Activated T-helper 2 cell treated with anti-CD3 and anti-CD28 coated beads, Interferon-gamma antibody, Interleukin-2, Interleukin-4, amounts not matched to agents 10 μg/mL and 5 μg/mL and 100 μg/mL, durations not matched to agents 14 hours and 24 hours and 36 hours (primary cell): Measurements from ENCODE around the gene USP35. TPM values are rescaled to one million over a fixed set of nuclear protein-coding genes. Genes with fewer than 3 reads are reported as not detected.
A peak's percentile ranks its signal among the peaks of the same experiment; 100 is the strongest.

Source experiments
- DNase-seq: peaks from one replicate; pipeline ENCODE4 v3.0.0; 2021; ENCODE audit warnings: low spot score
- H3K27ac Mint-ChIP-seq: one replicate; pipeline ENCODE4 v1.8.0; 2021; ENCODE audit warnings: mixed read lengths
- H3K27me3 Mint-ChIP-seq: one replicate; pipeline ENCODE4 v1.8.0; 2021; ENCODE audit warnings: low read depth, mixed read lengths
- H3K36me3 Mint-ChIP-seq: one replicate; pipeline ENCODE4 v1.8.0; 2021; ENCODE audit warnings: low read depth, mixed read lengths
- H3K4me1 Mint-ChIP-seq: one replicate; pipeline ENCODE4 v1.8.0; 2021; ENCODE audit warnings: low read depth, mixed read lengths
- H3K4me3 Mint-ChIP-seq: one replicate; pipeline ENCODE4 v1.8.0; 2021; ENCODE audit warnings: low read depth, mild to moderate bottlenecking, moderate library complexity, mixed read lengths
- H3K9me3 Mint-ChIP-seq: one replicate; pipeline ENCODE4 v1.8.0; 2021; ENCODE audit warnings: mixed read lengths
- intact Hi-C: fragments of 100-400 bp; cut with micrococcal nuclease; formaldehyde crosslinking; loops from one replicate; pipeline ENCODE4 v1.15.1; 2023
- total RNA-seq: library from RNA; stranded (reverse); gene quantifications from 2 replicates; pipeline ENCODE4 v1.2.3, GENCODE V29; 2022

Gene USP35
- total RNA-seq, 1 donor from 2014 or later = 12.9 TPM

DNA sequence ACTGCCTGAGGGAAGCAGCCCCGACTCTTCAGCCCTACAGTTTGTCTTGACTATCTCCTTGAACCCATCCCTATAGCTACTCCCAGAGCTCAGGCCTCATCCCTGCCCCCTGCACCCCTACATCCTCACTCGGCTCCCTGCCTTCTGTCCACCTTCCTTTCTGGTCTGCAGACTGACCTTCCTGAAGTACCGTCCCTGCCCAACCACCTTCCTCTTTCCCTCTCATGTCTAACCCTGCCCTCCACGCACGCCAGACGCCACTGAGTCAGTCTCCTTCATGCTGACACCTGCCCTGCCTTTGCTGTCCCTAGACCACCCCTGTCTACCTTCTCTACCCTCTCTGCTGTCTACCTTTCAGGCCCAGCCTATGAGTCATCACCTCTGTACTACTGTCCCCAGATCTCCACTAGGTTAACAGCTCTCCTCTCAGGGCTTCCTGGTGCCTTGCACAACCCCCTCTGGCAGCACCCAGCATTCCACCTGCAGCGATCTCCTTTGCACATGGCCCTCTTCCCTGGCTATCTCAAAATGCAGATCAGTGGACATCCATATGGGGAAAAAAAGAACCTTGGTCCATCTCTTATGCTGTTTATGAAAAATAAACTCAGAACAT, 9.2 kb upstream of the USP35 start:
- intact Hi-C loops = no loop called here
- peaks cover 62% of the 10 kb centered on the region for H3K36me3 Mint-ChIP-seq
- H3K9me3 Mint-ChIP-seq = peaks cover 12% of the 10 kb centered on the region
- H3K27ac Mint-ChIP-seq = no peak overlapping the region
- no peak for DNase-seq
- H3K4me1 Mint-ChIP-seq = peaks cover 8% of the 10 kb centered on the region
- no peak overlapping the region for H3K4me3 Mint-ChIP-seq
- no peaks in the 10 kb centered on the region for H3K27me3 Mint-ChIP-seq

DNA sequence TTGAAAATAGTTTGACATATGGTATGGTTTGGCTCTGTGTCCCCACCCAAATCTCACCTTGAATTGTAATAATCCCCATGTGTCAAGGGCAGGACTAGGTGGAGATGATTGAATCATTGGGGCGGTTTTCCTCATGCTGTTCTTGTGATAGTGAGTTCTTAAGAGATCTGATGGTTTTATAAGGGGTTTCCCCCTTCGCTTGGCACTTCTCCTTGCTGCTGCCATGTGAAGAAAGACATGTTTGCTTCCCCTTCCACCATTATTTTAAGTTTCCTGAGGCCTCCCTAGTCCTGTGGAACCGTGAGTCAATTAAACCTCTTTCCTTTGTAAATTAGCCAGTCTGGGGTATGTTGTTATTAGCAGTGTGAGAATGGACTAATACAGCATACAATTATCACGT, 8.0 kb upstream of the USP35 start:
- no peak for DNase-seq
- peaks cover 12% of the 10 kb centered on the region for H3K9me3 Mint-ChIP-seq
- H3K27ac Mint-ChIP-seq = no peak overlapping the region
- H3K4me1 Mint-ChIP-seq = peaks cover 8% of the 10 kb centered on the region
- peaks cover 60% of the 10 kb centered on the region for H3K36me3 Mint-ChIP-seq
- no peak overlapping the region for H3K4me3 Mint-ChIP-seq
- intact Hi-C loops = no loop called here
- no peaks in the 10 kb centered on the region for H3K27me3 Mint-ChIP-seq

DNA sequence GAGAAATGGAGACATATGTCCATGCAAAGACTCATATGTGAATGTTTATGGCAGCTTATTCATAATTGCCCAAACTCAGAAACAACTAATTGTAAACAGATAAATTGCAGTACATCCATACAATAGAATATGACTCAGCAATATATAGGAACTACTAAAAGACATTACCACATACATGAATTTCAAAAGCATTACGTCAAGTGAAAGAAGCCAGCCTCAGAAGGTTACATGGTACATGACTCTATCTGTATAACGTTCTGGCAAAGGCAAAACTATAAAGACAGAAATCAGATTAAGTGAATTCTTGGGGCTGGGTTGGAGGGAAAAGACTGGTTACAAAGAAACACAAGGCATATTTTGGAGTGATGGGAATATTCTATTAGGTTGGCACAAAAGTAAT, 7.5 kb upstream of the USP35 start:
- Mint-ChIP-seq H3K27ac (no peak overlapping the region), H3K36me3 (peaks cover 60% of the 10 kb centered on the region), H3K4me3 (no peak overlapping the region), H3K27me3 (no peaks in the 10 kb centered on the region), H3K9me3 (peaks cover 10% of the 10 kb centered on the region), H3K4me1 (peaks cover 12% of the 10 kb centered on the region)
- intact Hi-C loops = no loop called here
- no peak for DNase-seq

DNA sequence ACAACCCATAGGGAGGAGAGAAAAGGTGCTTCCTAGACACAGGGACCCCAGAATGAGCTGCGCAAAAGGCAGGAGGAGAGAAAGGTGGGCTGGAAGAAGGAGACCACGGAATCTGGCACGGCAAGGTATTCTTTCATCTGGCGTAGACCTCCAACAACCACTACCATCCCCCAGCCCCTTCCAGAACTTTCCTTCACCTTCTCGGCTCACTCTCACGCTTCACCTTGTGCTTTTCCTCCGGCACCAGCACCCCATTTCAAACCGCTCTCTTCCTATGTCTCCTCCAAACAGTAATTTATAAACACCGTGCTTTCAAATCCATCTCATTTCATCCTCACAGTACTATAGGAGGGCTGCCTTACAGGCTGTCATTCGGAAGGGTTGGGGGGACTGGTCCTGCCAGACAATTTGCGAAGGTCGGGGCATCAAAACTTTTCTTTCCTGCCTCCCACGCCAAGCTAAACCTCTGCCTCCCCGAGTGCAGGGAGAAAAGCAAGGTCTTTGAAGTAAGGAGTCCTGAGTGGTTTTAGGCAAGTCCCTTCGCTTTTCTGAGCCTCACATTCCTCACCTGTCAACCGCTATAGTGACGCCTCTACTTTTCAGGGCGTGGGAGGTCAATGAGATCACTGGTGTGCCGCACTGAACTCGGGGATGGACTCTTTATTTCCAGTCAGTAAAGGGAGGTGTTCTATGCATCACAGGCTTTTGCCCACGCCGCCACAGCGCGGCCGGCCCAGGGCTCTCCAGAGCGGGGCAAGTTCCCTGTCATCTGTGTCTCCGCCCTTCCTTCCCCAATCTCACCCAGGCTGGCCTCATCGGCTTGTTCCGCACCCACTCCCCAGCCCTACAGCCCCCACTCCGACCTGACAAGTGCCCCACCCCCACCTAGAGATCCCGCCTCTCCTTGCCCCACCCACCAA, 1.1 kb upstream of the USP35 start:
- Mint-ChIP-seq H3K4me3 (peak overlapping the region; percentile 97), H3K36me3 (peaks cover 32% of the 10 kb centered on the region), H3K27me3 (no peaks in the 10 kb centered on the region), H3K9me3 (no peaks in the 10 kb centered on the region), H3K4me1 (peaks cover 44% of the 10 kb centered on the region), H3K27ac (peak overlapping the region; percentile 99)
- intact Hi-C loops = loop anchor here (1.0 to 5.0 kb wide), 8 partner anchors 15 to 377 kb away; partner anchors contain the start of genes AAMDC, ALG8, GAB2 and INTS4
- DNase-seq = no peak

DNA sequence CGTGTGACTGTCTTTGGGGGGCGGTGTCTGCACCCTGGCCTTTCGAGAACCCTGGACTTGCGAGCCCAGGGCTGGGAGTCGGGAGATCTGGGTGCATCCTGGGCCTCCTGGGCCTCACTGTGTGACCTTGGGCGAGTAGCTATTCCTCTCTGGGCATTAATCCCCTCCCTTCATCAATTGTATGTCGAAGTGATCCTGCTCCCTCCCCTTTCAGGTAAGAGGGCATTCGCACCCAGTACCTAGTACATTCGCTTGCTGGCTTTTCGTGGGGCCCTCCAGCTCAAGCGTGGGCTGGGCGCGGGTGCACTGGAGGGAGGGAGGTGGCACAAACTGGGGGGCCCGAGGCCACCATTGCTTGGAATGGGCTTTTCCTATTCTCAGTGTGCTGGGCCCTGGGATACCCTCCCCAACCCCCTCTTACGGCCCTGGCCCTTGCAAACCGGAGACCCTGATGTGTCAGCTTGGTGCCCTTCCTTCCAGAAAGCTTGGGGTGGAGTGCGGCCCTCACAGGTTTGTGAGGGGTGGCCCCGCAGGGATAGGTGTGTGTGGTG, 530 bp downstream of the USP35 start:
- intact Hi-C loops = loop anchor here (2.0 to 5.0 kb wide), 3 partner anchors 38 to 367 kb away; partner anchors contain the start of genes AAMDC and RSF1
- Mint-ChIP-seq H3K27me3 (no peaks in the 10 kb centered on the region), H3K27ac (peak overlapping the region; percentile 89), H3K36me3 (peaks cover 30% of the 10 kb centered on the region), H3K4me3 (peak overlapping the region; percentile 97), H3K9me3 (no peaks in the 10 kb centered on the region), H3K4me1 (peaks cover 56% of the 10 kb centered on the region)
- DNase-seq = no peak

DNA sequence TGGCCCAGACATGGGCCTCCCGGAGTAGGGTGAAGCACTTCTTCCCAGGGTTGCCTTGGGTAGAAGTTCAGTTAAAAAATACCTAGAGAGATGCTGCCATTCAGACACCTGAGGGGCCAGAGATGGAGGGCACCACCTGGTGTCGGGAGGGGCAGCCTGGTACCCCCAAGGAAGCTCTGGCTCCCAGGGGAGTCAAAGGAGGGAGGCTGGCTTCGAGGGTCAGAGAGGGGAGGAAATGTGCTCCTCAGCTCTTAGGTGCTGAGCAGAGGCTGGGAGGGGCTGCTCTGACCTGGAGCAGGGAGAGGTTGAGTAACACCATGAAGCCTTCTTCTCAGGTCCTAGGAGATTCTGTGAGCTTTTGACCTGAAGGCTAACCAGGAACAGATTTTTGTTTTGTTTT, 1.1 kb downstream of the USP35 start:
- peaks cover 34% of the 10 kb centered on the region for H3K36me3 Mint-ChIP-seq
- H3K4me1 Mint-ChIP-seq = peaks cover 62% of the 10 kb centered on the region
- DNase-seq = no peak
- H3K27me3 Mint-ChIP-seq = no peaks in the 10 kb centered on the region
- intact Hi-C loops = loop anchor here (2.0 to 5.0 kb wide), 3 partner anchors 37 to 368 kb away; partner anchors contain the start of genes AAMDC and RSF1
- peak overlapping the region; percentile 97 for H3K4me3 Mint-ChIP-seq
- H3K27ac Mint-ChIP-seq = peak overlapping the region; percentile 89
- H3K9me3 Mint-ChIP-seq = no peaks in the 10 kb centered on the region

DNA sequence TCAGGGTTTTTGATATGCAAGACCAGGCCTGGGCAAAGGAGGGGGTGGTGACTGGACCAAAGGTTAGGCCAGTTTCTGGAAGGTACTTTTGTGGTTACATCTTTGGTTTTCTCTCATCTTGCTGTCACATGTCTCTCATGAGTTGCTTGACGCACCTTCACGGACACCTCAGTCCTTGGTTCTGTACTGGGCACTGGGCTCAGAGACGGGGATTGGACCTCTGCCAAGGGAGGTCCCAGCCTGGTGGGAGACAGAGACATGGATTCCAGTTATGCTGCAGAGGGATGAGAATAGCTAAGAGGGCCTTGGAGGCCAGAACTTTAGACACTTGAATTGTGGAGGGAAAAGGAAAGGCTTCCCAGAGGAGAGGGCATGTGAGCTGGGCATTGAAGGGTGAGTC, 1.7 kb downstream of the USP35 start:
- intact Hi-C loops = no loop called here
- Mint-ChIP-seq H3K27ac (peak overlapping the region; percentile 31), H3K36me3 (peaks cover 32% of the 10 kb centered on the region), H3K9me3 (no peaks in the 10 kb centered on the region), H3K4me3 (peak overlapping the region; percentile 97), H3K27me3 (no peaks in the 10 kb centered on the region), H3K4me1 (peaks cover 62% of the 10 kb centered on the region)
- no peak for DNase-seq

DNA sequence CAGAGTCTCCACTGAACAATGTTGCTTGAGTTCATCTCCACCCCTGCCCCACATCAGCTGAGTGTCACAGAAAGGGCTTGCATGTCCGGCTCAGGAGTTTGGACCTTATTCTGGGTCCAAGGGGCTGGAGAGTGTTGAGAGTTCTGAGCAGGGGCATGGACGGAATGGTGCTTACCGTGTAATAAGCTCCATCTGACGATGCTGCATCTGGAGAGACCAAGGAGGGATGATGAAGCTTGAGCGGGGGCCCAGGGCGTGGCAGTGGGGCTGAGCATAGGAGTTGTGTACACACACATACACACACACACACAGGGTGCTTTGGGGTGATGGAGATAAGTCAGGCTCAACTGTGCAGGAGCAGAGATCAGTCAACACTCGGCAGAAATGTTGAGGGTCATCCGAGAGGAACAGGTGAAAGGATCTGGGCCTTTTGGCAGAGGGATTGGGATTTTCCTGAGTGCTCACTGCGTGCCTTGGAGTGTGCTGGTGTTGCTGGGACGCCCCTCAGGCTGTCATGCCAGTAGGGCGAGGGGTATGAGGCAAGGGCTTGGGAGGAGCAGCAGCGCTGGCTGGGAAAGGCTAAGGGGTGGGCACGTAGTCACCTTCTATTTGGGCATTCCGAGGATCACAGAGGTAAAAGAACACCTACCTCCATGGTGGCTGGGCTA, 2.3 kb downstream of the USP35 start:
- H3K27me3 Mint-ChIP-seq = no peaks in the 10 kb centered on the region
- H3K9me3 Mint-ChIP-seq = no peaks in the 10 kb centered on the region
- H3K4me3 Mint-ChIP-seq = peak overlapping the region; percentile 97
- intact Hi-C loops = no loop called here
- peaks cover 60% of the 10 kb centered on the region for H3K4me1 Mint-ChIP-seq
- peak overlapping the region; percentile 17 for H3K27ac Mint-ChIP-seq
- no peak for DNase-seq
- peaks cover 29% of the 10 kb centered on the region for H3K36me3 Mint-ChIP-seq

DNA sequence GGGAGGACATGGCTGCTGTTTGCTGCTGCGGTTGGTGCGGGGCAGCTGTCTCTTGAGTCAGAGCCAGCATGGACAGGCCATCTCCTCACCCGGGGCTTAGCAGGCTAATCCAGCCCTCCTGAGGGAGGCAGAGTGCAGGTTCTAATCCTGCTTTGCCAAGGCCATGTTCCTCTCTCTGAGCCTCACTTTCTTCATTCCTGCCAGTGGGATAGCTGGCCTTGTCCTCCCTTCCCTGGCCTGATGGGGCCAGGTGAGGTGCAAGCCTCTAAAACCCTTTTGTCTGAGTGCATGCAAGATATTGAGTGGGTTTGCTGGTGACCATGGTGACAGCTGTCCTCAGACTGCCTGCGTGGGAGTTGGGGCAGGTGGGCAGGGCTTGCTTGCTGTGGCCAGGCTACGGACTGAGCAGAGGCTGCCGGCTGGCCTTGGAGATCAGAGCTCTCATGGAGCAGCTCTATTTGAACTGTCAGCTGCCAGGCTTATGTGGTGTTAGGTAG, 3.6 kb downstream of the USP35 start:
- peaks cover 52% of the 10 kb centered on the region for H3K4me1 Mint-ChIP-seq
- H3K4me3 Mint-ChIP-seq = no peak overlapping the region
- H3K27me3 Mint-ChIP-seq = no peaks in the 10 kb centered on the region
- H3K9me3 Mint-ChIP-seq = no peaks in the 10 kb centered on the region
- H3K36me3 Mint-ChIP-seq = peaks cover 28% of the 10 kb centered on the region
- intact Hi-C loops = no loop called here
- no peak overlapping the region for H3K27ac Mint-ChIP-seq
- no peak for DNase-seq

DNA sequence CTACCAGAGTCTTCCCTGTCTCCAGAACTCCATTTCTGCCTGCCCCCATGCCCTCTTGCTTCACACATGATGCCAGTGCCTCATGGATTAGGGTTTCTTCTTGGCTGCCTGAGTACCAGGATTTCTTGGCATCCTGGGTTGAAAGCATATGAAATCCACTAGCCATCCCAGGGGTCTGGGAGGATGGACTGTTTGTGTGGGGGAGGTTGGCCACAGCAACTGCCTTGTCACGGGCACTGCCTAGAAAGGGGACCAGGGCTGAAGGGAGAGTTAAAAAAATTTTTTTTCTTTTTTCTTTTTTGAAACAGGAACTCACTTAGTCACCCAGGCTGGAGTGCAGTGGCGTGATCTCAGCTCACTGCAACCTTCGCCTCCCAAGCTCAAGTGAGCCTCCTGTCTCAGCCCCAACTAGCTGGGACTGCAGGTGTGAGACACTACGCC, 4.2 kb downstream of the USP35 start:
- Mint-ChIP-seq H3K4me1 (peaks cover 47% of the 10 kb centered on the region), H3K9me3 (no peaks in the 10 kb centered on the region), H3K27ac (peak overlapping the region; percentile 57), H3K36me3 (peaks cover 27% of the 10 kb centered on the region), H3K27me3 (no peaks in the 10 kb centered on the region), H3K4me3 (no peak overlapping the region)
- DNase-seq = no peak
- intact Hi-C loops = no loop called here

DNA sequence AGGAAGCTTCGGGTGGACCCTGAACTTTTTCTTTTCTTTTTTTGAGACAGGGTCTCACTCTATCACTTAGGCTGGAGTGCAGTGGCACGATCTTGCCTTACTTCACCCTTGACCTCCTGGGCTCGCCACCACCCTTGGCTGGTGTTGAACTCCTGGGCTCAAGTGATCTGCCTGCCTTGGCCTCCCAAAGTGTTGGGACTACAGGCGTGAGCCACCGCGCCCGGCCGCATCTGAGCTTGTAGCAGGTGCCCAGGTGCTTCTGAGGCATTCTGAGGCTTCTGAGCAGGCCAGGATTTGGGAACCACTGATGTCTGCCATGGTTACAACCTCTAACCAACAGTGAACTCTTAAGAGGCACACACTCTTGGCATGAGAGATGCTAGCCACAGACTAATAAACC, 5.1 kb downstream of the USP35 start:
- peaks cover 35% of the 10 kb centered on the region for H3K36me3 Mint-ChIP-seq
- no peak overlapping the region for H3K4me3 Mint-ChIP-seq
- peak overlapping the region; percentile 26 for H3K27ac Mint-ChIP-seq
- intact Hi-C loops = no loop called here
- H3K27me3 Mint-ChIP-seq = no peaks in the 10 kb centered on the region
- DNase-seq = no peak
- no peaks in the 10 kb centered on the region for H3K9me3 Mint-ChIP-seq
- H3K4me1 Mint-ChIP-seq = peaks cover 47% of the 10 kb centered on the region

DNA sequence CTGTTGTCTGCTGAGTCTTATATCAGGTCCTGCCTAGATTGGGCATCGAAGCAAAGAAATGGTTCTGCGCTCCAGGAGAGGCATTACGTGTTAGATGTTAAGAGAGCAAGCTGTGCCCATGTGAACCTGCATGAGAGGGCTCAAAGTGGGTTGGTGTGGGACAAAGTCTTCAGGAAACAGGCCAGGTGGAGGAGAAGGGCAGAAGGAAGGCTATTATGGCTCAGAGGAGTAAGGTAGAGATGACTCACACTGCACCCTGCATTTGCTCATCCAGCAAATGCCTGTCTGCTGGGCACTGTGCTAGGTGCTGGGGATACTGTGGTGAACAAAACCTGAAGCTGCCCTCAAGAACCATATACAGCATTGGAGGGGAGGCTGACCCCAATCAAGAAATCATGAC, 5.8 kb downstream of the USP35 start:
- DNase-seq = no peak
- no peaks in the 10 kb centered on the region for H3K27me3 Mint-ChIP-seq
- H3K4me1 Mint-ChIP-seq = peaks cover 46% of the 10 kb centered on the region
- H3K27ac Mint-ChIP-seq = no peak overlapping the region
- no peak overlapping the region for H3K4me3 Mint-ChIP-seq
- no peaks in the 10 kb centered on the region for H3K9me3 Mint-ChIP-seq
- H3K36me3 Mint-ChIP-seq = peaks cover 36% of the 10 kb centered on the region
- intact Hi-C loops = no loop called here
